ENCODE measurements around the gene CNTNAP2. TPM values are rescaled to one million over a fixed set of nuclear protein-coding genes. Genes with fewer than 3 reads are reported as not detected.

The CNTNAP2 gene
- total RNA-seq, 1 experiment from 2014 or later = 64.5 TPM

DNA sequence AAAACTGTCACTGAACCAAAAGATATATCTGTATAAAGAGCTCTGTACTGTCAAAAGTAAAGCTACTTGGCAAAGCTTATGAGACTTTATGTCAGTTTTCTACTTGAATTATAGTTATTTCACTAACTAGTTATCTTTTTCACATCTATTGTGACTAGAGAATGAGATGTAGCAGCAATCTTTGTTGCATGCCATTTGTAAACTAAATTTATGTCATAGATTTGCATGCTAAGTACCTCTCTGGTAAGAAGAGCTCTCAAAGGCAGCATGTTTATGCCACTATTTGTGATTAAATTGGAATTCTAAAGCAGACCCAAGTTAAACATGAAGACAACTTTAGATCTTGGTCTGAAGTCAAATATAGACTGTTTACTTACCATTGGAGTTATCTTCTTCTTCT is 300.6 kb downstream of the CNTNAP2 start:
- Histone ChIP-seq H2AK5ac (ENCODE audit: insufficient read length, low read length) (no peak overlapping the region), H3K56ac (ENCODE audit: insufficient read length, low read depth, low read length) (no peak overlapping the region), H2BK5ac (ENCODE audit: insufficient read length, low read length) (no peak overlapping the region), H3K27me3 (ENCODE audit: insufficient read depth, low read length) (no peaks in the 10 kb centered on the region), H3K4ac (ENCODE audit: low read depth, low read length) (no peak overlapping the region), H3K23ac (ENCODE audit: insufficient read length, low read depth, low read length) (no peak overlapping the region), H2BK12ac (ENCODE audit: insufficient read length, low read depth, low read length) (no peak overlapping the region), H3K27ac (ENCODE audit: insufficient read length, low read depth, low read length) (no peak overlapping the region), H4K20me1 (ENCODE audit: control insufficient read depth, insufficient read depth, insufficient read length) (no peaks in the 10 kb centered on the region), H3K79me2 (ENCODE audit: insufficient read depth, low read length) (no peaks in the 10 kb centered on the region), H4K91ac (ENCODE audit: insufficient read length, low read depth, low read length) (no peak overlapping the region), H2AFZ (ENCODE audit: low read length) (no peak overlapping the region), H3K9ac (ENCODE audit: extremely low read depth, insufficient read length, low read length) (no peak overlapping the region), H3K14ac (ENCODE audit: insufficient read depth, low read length) (no peak overlapping the region), H3K4me2 (ENCODE audit: insufficient read depth, insufficient read length, low read length) (no peak overlapping the region), H2BK120ac (ENCODE audit: low read depth, low read length, poor library complexity, severe bottlenecking) (no peak overlapping the region), H4K8ac (replicated peaks; ENCODE audit: insufficient read length, low read depth, low read length) (no peak overlapping the region), H3K79me1 (ENCODE audit: insufficient read depth, low read depth, low read length, poor library complexity, severe bottlenecking) (no peaks in the 10 kb centered on the region), H2BK20ac (ENCODE audit: low read depth, low read length, poor library complexity, severe bottlenecking) (no peak overlapping the region), H4K5ac (ENCODE audit: insufficient read length, low read depth, low read length) (no peak overlapping the region), H3K18ac (ENCODE audit: insufficient read length, low read depth, low read length) (no peak overlapping the region), H3T11ph (ENCODE audit: low read length) (no peak overlapping the region), H3K9me3 (ENCODE audit: control insufficient read depth, low read depth, low read length) (no peaks in the 10 kb centered on the region), H3K23me2 (ENCODE audit: insufficient read length, low read depth, low read length, poor library complexity, severe bottlenecking) (no peaks in the 10 kb centered on the region), H3K4me1 (ENCODE audit: insufficient read depth, low read length) (peaks cover 7% of the 10 kb centered on the region; the same call in 1 of the 2 replicates), H2BK15ac (ENCODE audit: low read depth, low read length) (no peak overlapping the region)
- peaks cover 29 to 33% of the 10 kb centered on the region in 2 experiments for H3K4me1 Mint-ChIP-seq
- H3K27ac Mint-ChIP-seq = no peak overlapping the region
- DNase-seq = no peak
- no peaks in the 10 kb centered on the region for H3K27me3 Mint-ChIP-seq (ENCODE audit: low read depth)
- H3K4me3 Mint-ChIP-seq = no peak overlapping the region
- no peaks in the 10 kb centered on the region for H3K9me3 Mint-ChIP-seq
- TF ChIP-seq, protein P1, sequence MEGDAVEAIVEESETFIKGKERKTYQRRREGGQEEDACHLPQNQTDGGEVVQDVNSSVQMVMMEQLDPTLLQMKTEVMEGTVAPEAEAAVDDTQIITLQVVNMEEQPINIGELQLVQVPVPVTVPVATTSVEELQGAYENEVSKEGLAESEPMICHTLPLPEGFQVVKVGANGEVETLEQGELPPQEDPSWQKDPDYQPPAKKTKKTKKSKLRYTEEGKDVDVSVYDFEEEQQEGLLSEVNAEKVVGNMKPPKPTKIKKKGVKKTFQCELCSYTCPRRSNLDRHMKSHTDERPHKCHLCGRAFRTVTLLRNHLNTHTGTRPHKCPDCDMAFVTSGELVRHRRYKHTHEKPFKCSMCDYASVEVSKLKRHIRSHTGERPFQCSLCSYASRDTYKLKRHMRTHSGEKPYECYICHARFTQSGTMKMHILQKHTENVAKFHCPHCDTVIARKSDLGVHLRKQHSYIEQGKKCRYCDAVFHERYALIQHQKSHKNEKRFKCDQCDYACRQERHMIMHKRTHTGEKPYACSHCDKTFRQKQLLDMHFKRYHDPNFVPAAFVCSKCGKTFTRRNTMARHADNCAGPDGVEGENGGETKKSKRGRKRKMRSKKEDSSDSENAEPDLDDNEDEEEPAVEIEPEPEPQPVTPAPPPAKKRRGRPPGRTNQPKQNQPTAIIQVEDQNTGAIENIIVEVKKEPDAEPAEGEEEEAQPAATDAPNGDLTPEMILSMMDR (conservative IDR thresholded peaks at IDR 0.05) = no peak
- no peaks in the 10 kb centered on the region for H3K36me3 Mint-ChIP-seq (ENCODE audit: insufficient read depth in 1 of 3, low read depth in 3 of 3)
